ENCODE measurements around the gene TFF3.

Gene TFF3

DNA sequence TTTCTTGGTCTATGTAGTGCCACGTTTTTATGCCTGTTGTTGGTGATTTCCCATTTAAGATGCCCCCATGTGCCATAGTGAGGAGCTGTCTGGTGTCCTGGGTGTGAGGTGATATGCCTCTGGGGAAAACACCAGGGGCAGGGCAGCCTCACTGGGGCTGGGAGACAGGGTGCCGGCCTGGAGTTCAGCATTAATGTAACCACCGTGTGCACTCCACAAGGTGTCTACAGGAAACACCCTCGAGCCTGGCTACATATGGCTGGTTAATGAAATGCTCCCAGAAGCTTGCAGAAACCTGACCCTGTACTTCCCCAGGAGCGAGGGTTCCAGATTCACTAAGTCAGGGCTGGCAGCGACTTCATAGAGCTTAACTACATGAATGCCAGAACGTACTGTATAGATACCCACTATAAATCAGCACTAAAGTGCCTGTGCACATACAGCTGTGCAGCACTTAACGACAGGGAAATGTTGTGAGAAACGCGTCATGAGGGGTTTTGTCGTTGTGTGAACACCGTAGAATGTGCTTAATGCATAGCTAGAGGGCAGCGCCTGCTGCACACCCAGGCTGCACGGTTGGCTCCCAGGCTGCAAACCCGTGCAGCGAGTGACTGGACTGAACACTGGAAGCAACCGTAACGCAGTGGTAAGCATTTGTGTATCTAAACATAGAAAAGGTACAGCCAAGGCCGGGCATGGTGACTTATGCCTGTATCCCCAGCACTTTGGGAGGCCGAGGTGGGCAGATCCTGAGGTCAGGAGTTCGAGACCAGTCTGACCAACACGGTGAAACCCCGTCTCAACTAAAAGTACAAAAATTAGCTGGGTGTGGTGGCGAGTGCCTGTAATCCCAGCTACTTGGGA is 25.2 kb upstream of the TFF3 start:
- Histone ChIP-seq H3K27ac (ENCODE audit: poor library complexity, severe bottlenecking) (no peak overlapping the region), H3K27me3 (ENCODE audit: insufficient read depth, poor library complexity, severe bottlenecking) (no peaks in the 10 kb centered on the region), H3K36me3 (ENCODE audit: low read depth) (no peaks in the 10 kb centered on the region), H3K9me3 (ENCODE audit: severe bottlenecking) (no peaks in the 10 kb centered on the region), H3K4me3 (ENCODE audit: severe bottlenecking) (no peak overlapping the region), H3K4me1 (ENCODE audit: insufficient read depth, poor library complexity, severe bottlenecking) (no peaks in the 10 kb centered on the region)
- no peak for TF ChIP-seq CTCF (IDR thresholded peaks at IDR 0.05; ENCODE audit: poor library complexity, severe bottlenecking)
- ATAC-seq (ENCODE audit: low read depth), result no peak
- DNase-seq (ENCODE audit: low spot score), result no peak

GRCh38 chr21:42338729-42339715 is 23.8 kb upstream of the TFF3 start:
- Histone ChIP-seq H3K36me3 (ENCODE audit: low read depth) (no peaks in the 10 kb centered on the region), H3K27me3 (ENCODE audit: insufficient read depth, poor library complexity, severe bottlenecking) (peaks cover 2% of the 10 kb centered on the region), H3K9me3 (ENCODE audit: severe bottlenecking) (no peaks in the 10 kb centered on the region), H3K27ac (ENCODE audit: poor library complexity, severe bottlenecking) (no peak overlapping the region), H3K4me3 (ENCODE audit: severe bottlenecking) (no peak overlapping the region), H3K4me1 (ENCODE audit: insufficient read depth, poor library complexity, severe bottlenecking) (no peaks in the 10 kb centered on the region)
- TF ChIP-seq CTCF (IDR thresholded peaks at IDR 0.05; ENCODE audit: poor library complexity, severe bottlenecking), result no peak
- no peak for DNase-seq (ENCODE audit: low spot score)
- no peak for ATAC-seq (ENCODE audit: low read depth)

GRCh38 chr21:42337830-42338728 is 22.9 kb upstream of the TFF3 start:
- DNase-seq (ENCODE audit: low spot score), result no peak
- peak; percentile 36 for TF ChIP-seq CTCF (IDR thresholded peaks at IDR 0.05; ENCODE audit: poor library complexity, severe bottlenecking)
- no peaks in the 10 kb centered on the region for H3K36me3 ChIP-seq (ENCODE audit: low read depth)
- no peaks in the 10 kb centered on the region for H3K9me3 ChIP-seq (ENCODE audit: severe bottlenecking)
- H3K4me1 ChIP-seq (ENCODE audit: insufficient read depth, poor library complexity, severe bottlenecking), result no peaks in the 10 kb centered on the region
- ATAC-seq (ENCODE audit: low read depth), result no peak; the same call in 2 of the 3 replicates
- no peak overlapping the region for H3K4me3 ChIP-seq (ENCODE audit: severe bottlenecking)
- H3K27ac ChIP-seq (ENCODE audit: poor library complexity, severe bottlenecking), result no peak overlapping the region
- peaks cover 2% of the 10 kb centered on the region for H3K27me3 ChIP-seq (ENCODE audit: insufficient read depth, poor library complexity, severe bottlenecking)

- Histone ChIP-seq H3K27me3 (ENCODE audit: insufficient read depth, poor library complexity, severe bottlenecking) (peaks cover 2% of the 10 kb centered on the region), H3K4me1 (ENCODE audit: insufficient read depth, poor library complexity, severe bottlenecking) (no peaks in the 10 kb centered on the region), H3K36me3 (ENCODE audit: low read depth) (no peaks in the 10 kb centered on the region), H3K4me3 (ENCODE audit: severe bottlenecking) (no peak overlapping the region), H3K9me3 (ENCODE audit: severe bottlenecking) (no peaks in the 10 kb centered on the region), H3K27ac (ENCODE audit: poor library complexity, severe bottlenecking) (no peak overlapping the region)
- no peak for ATAC-seq (ENCODE audit: low read depth)
- TF ChIP-seq CTCF (IDR thresholded peaks at IDR 0.05; ENCODE audit: poor library complexity, severe bottlenecking), result no peak
- no peak for DNase-seq (ENCODE audit: low spot score)
Measured at GRCh38 chr21:42337276-42337675, 22.1 kb upstream of the TFF3 start.
